GM12873 (cell line): ENCODE measurements around the gene SMU1.

Experiments
- TF ChIP-seq, protein P1 (sequence below): IDR thresholded peaks from 2 replicates; pipeline ENCODE4 v1.5.1; 2012; ENCODE audit warnings: low read depth, mild to moderate bottlenecking, moderate library complexity, low read length, control low read depth; ENCODE audit not compliant: insufficient read depth; ENCODE audit errors: missing control alignments

SMU1 gene

DNA sequence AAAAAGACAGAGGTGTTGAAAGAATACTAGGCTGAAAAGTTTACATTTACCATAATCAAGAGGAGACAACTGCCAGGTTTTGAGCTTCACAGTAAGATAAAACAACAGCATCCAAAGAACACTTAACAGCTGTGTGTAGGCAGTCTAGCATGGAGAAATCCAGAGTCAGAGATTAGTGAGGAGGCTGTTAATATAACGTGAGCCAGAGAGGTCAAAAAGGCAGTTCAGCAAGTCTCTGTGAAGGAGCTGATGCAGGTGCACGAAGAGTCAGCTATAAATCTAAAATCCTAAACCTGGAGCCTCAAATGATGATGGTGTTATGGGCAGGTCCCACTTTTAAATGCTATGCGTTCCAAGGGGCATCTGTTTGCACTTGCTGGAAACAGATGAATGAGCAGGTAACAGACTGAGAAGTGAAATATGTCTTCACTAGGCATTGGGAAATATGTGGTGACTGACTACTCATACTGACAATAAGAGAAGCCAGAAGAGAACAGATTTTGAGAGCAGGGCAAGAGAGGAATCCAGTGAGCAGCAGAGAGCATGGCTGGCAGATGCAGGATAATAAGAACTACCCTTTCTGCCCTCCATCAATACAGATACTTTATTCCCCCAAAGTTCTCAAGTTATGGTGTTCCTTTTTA is 83.8 kb downstream of the SMU1 start:
- TF ChIP-seq, protein P1, sequence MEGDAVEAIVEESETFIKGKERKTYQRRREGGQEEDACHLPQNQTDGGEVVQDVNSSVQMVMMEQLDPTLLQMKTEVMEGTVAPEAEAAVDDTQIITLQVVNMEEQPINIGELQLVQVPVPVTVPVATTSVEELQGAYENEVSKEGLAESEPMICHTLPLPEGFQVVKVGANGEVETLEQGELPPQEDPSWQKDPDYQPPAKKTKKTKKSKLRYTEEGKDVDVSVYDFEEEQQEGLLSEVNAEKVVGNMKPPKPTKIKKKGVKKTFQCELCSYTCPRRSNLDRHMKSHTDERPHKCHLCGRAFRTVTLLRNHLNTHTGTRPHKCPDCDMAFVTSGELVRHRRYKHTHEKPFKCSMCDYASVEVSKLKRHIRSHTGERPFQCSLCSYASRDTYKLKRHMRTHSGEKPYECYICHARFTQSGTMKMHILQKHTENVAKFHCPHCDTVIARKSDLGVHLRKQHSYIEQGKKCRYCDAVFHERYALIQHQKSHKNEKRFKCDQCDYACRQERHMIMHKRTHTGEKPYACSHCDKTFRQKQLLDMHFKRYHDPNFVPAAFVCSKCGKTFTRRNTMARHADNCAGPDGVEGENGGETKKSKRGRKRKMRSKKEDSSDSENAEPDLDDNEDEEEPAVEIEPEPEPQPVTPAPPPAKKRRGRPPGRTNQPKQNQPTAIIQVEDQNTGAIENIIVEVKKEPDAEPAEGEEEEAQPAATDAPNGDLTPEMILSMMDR = no peak

DNA sequence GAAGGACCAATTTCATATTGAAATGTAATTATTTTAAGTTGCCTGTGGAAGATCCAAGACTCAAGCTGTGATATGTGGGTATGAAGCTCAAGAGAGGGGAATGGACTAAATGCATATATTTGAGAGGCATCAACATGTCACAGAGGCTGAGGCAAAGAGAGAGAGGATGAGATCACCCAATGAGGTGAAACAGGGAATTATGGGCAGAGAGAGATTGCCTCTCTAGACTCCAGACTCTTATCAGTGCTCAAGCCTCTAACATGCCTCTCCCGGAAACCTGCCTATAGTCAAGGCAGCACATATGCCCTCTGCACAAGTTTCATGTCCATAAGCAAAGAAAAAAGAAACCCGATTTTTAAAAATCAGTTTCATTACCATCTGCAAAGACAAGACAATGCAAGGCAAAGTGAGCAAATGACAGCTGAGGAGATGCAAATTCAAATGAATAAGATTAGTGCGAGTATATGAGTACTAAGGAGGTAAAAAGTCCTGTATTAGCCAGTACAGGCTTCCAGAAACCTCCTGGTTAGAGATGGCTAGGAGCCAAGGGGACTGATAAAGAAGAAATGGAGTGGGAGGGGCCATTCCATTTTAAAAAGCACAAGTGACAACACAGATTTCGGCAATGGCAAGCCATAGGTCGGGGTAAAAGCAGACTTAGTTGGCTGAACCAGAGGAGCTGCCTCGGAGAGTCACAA is 84.4 kb downstream of the SMU1 start:
- TF ChIP-seq, protein P1 = no peak
